Testis (tissue), 3 donors: ENCODE data around the gene CRELD1. TPM values are rescaled to one million over a fixed set of nuclear protein-coding genes. Genes with fewer than 3 reads are reported as not detected.

Source experiments
- DNase-seq: peaks from one replicate; pipeline ENCODE4 v3.0.0-alpha.2; 2019
- H3K27ac ChIP-seq, 2 donors: fragments of 200-600 bp; sonication (generic); one replicate each; pipeline ENCODE4 v1.5.1; 2019
- H3K27me3 ChIP-seq: fragments of 200-600 bp; sonication (generic); one replicate; pipeline ENCODE4 v1.5.1; 2019
- H3K36me3 ChIP-seq: fragments of 200-600 bp; sonication (generic); one replicate; pipeline ENCODE4 v1.5.1; 2017; ENCODE audit warnings: low read depth; ENCODE audit errors: missing control alignments
- H3K4me1 ChIP-seq: fragments of 200-600 bp; sonication (generic); one replicate; pipeline ENCODE4 v1.5.1; 2019
- H3K4me3 ChIP-seq, 2 donors: fragments of 200-600 bp; sonication (generic); one replicate each; pipeline ENCODE4 v1.5.1; 2017 to 2019
- H3K9me3 ChIP-seq: fragments of 200-600 bp; sonication (generic); one replicate; pipeline ENCODE4 v1.5.1; 2017
- CTCF ChIP-seq, 3 experiments: fragments of 450-650 bp in 2 of 3; fragments of 200-600 bp in 1 of 3; sonication (generic) in 1 of 3; IDR thresholded peaks; one replicate each; pipeline ENCODE4 v1.5.1; 2016 to 2019; ENCODE audit warnings: antibody characterized with exemption in 3 of 3, mild to moderate bottlenecking in 2 of 3, moderate library complexity in 1 of 3
- POLR2A ChIP-seq: fragments of 450-650 bp; IDR thresholded peaks from one replicate; pipeline ENCODE4 v1.6.1; 2017; ENCODE audit warnings: antibody characterized with exemption, mild to moderate bottlenecking, moderate library complexity
- WGBS, 2 donors: methylation state at CpG; one replicate each; pipeline ENCODE4 v1.1.5; 2018; 5-methylcytosine and 5-hydroxymethylcytosine counted together
- intact Hi-C: fragments of 100-400 bp; cut with DNase I; formaldehyde crosslinking; loops from one replicate; pipeline ENCODE4 v1.15.1; 2023; ENCODE audit warnings: low total_unique reads
- polyA plus RNA-seq: library from polyadenylated mRNA; stranded (reverse); fragments of 350-450 nt; fragmentation: Illumina TruSeq; extraction: RNeasy Lipid Tissue Mini Kit (QIAGEN cat#74804); gene quantifications from one replicate; pipeline ENCODE4 v1.2.3, GENCODE V29; 2014; ENCODE audit warnings: low read depth, low replicate concordance; ENCODE audit not compliant: insufficient read depth
- total RNA-seq, 2 donors: library from RNA; depleted of rRNA; stranded (reverse); fragments of >200 nt; gene quantifications; one replicate each; pipeline ENCODE4 v1.2.3, GENCODE V29; 2016

The CRELD1 gene
- total and polyA plus RNA-seq, 3 donors from 2014 or later, result 34.9 to 65.7 (median 37.1) TPM

- Histone ChIP-seq H3K4me3 (no peak overlapping the region), H3K36me3 (no peaks in the 10 kb centered on the region), H3K9me3 (no peaks in the 10 kb centered on the region), H3K4me1 (peaks cover 16% of the 10 kb centered on the region), H3K27me3 (no peaks in the 10 kb centered on the region), H3K27ac (peak overlapping the region in 1 of 2 donors; percentile 91)
- 65 to 71% methylated on average over 3 of the region's 3 CpGs for WGBS, 2 donors
- intact Hi-C loops, result no loop called here
- DNase-seq, result no peak
- TF ChIP-seq POLR2A, result no peak
- no peak for TF ChIP-seq CTCF (IDR thresholded peaks at IDR 0.05)
These were observed 45.1 kb upstream of the CRELD1 start for GRCh38 chr3:9888540-9888939.

GRCh38 chr3:9889405-9889804 is 44.2 kb upstream of the CRELD1 start:
- peak overlapping the region in 1 of 2 donors; percentile 91 for H3K27ac ChIP-seq

GRCh38 chr3:9890249-9891071 is 43.2 kb upstream of the CRELD1 start, which contains the start of gene JAGN1:
TSS of gene JAGN1 (plus strand) at chr3:9890610. CDS start at chr3:9890723, 113 bp downstream.
- Histone ChIP-seq H3K36me3 (no peaks in the 10 kb centered on the region), H3K27me3 (no peaks in the 10 kb centered on the region), H3K4me3 (peak within 1 kb of the TSS; percentile 70 to 92), H3K9me3 (no peaks in the 10 kb centered on the region), H3K27ac (peak within 1 kb of the TSS; percentile 90 to 91), H3K4me1 (peaks cover 16% of the 10 kb centered on the region)
- TF ChIP-seq CTCF (IDR thresholded peaks at IDR 0.05), result no peak
- peak; percentile 27 for TF ChIP-seq POLR2A
- intact Hi-C loops, result no loop called here
- WGBS, 2 donors, result 1% methylated on average over 25 to 62 of the region's 62 CpGs
- DNase-seq, result peak; percentile 94

More at GRCh38 chr3:9889405-9889804, 44.2 kb upstream of the CRELD1 start:
- DNase-seq, result no peak
- Histone ChIP-seq H3K4me3 (no peak overlapping the region), H3K36me3 (no peaks in the 10 kb centered on the region), H3K27me3 (no peaks in the 10 kb centered on the region), H3K9me3 (no peaks in the 10 kb centered on the region), H3K4me1 (peaks cover 16% of the 10 kb centered on the region)
- 47 to 50% methylated on average over 5 of the region's 5 CpGs for WGBS, 2 donors
- intact Hi-C loops, result no loop called here
- TF ChIP-seq POLR2A (no peak), CTCF (IDR thresholded peaks at IDR 0.05) (no peak)

GRCh38 chr3:9891072-9891622 is 42.5 kb upstream of the CRELD1 start:
- no peaks in the 10 kb centered on the region for H3K27me3 ChIP-seq
- DNase-seq, result no peak
- intact Hi-C loops, result no loop called here
- H3K4me3 ChIP-seq, result peak overlapping the region; percentile 70 to 92
- H3K4me1 ChIP-seq, result peaks cover 16% of the 10 kb centered on the region
- no peaks in the 10 kb centered on the region for H3K36me3 ChIP-seq
- TF ChIP-seq CTCF (IDR thresholded peaks at IDR 0.05) (no peak), POLR2A (no peak)
- H3K27ac ChIP-seq, result peak overlapping the region; percentile 90 to 91
- 6 to 9% methylated on average over 8 to 12 of the region's 12 CpGs for WGBS, 2 donors
- no peaks in the 10 kb centered on the region for H3K9me3 ChIP-seq
